ENCODE data around the gene CDH24. TPM values are rescaled to one million over a fixed set of nuclear protein-coding genes. Genes with fewer than 3 reads are reported as not detected.
A peak's percentile ranks its signal among the peaks of the same experiment; 100 is the strongest.

CDH24 gene
- total and polyA plus RNA-seq, 2 of the 13 experiments (the other 11 are each of a cell fraction or from before 2014, with no cell fraction given): 0.69 to 0.99 TPM

- TF ChIP-seq TFDP2 (CRISPR knock-in tag; IDR thresholded peaks at IDR 0.05) (no peak), IKZF4 (CRISPR knock-in tag; IDR thresholded peaks at IDR 0.05; ENCODE audit: borderline replicate concordance, low read depth, not compliant biosample characterization) (no peak), FIP1L1 (IDR thresholded peaks at IDR 0.05; ENCODE audit: borderline replicate concordance, insufficient read depth, low read depth, low read length) (no peak), MXD4 (CRISPR knock-in tag; IDR thresholded peaks at IDR 0.05) (no peak), MZF1 (CRISPR knock-in tag; IDR thresholded peaks at IDR 0.05; ENCODE audit: borderline replicate concordance) (no peak), SRSF4 (IDR thresholded peaks at IDR 0.05; ENCODE audit: low read depth, low read length, poor library complexity, severe bottlenecking) (no peak), ZNF430 (CRISPR knock-in tag; IDR thresholded peaks at IDR 0.05) (no peak), CREM (IDR thresholded peaks at IDR 0.05) (no peak), CREM (CRISPR knock-in tag; IDR thresholded peaks at IDR 0.05) (no peak), SNRNP70 (IDR thresholded peaks at IDR 0.05; ENCODE audit: low read depth, low read length) (no peak), ZNF570 (CRISPR knock-in tag; IDR thresholded peaks at IDR 0.05; ENCODE audit: borderline replicate concordance) (no peak), NKX3-1 (CRISPR knock-in tag; IDR thresholded peaks at IDR 0.05) (no peak), POLR2A (IDR thresholded peaks at IDR 0.05; ENCODE audit: insufficient read depth in 1 of 2, low read depth in 2 of 2, low read length in 2 of 2) (0 out of 4 replicates have a peak, but pooled peaks of 1 of the 2 experiments have one; percentile 34)
- TF ChIP-seq, protein P1, sequence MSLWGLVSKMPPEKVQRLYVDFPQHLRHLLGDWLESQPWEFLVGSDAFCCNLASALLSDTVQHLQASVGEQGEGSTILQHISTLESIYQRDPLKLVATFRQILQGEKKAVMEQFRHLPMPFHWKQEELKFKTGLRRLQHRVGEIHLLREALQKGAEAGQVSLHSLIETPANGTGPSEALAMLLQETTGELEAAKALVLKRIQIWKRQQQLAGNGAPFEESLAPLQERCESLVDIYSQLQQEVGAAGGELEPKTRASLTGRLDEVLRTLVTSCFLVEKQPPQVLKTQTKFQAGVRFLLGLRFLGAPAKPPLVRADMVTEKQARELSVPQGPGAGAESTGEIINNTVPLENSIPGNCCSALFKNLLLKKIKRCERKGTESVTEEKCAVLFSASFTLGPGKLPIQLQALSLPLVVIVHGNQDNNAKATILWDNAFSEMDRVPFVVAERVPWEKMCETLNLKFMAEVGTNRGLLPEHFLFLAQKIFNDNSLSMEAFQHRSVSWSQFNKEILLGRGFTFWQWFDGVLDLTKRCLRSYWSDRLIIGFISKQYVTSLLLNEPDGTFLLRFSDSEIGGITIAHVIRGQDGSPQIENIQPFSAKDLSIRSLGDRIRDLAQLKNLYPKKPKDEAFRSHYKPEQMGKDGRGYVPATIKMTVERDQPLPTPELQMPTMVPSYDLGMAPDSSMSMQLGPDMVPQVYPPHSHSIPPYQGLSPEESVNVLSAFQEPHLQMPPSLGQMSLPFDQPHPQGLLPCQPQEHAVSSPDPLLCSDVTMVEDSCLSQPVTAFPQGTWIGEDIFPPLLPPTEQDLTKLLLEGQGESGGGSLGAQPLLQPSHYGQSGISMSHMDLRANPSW (CRISPR knock-in tag; IDR thresholded peaks at IDR 0.05; ENCODE audit: borderline replicate concordance): no peak
- TF ChIP-seq, protein P2, sequence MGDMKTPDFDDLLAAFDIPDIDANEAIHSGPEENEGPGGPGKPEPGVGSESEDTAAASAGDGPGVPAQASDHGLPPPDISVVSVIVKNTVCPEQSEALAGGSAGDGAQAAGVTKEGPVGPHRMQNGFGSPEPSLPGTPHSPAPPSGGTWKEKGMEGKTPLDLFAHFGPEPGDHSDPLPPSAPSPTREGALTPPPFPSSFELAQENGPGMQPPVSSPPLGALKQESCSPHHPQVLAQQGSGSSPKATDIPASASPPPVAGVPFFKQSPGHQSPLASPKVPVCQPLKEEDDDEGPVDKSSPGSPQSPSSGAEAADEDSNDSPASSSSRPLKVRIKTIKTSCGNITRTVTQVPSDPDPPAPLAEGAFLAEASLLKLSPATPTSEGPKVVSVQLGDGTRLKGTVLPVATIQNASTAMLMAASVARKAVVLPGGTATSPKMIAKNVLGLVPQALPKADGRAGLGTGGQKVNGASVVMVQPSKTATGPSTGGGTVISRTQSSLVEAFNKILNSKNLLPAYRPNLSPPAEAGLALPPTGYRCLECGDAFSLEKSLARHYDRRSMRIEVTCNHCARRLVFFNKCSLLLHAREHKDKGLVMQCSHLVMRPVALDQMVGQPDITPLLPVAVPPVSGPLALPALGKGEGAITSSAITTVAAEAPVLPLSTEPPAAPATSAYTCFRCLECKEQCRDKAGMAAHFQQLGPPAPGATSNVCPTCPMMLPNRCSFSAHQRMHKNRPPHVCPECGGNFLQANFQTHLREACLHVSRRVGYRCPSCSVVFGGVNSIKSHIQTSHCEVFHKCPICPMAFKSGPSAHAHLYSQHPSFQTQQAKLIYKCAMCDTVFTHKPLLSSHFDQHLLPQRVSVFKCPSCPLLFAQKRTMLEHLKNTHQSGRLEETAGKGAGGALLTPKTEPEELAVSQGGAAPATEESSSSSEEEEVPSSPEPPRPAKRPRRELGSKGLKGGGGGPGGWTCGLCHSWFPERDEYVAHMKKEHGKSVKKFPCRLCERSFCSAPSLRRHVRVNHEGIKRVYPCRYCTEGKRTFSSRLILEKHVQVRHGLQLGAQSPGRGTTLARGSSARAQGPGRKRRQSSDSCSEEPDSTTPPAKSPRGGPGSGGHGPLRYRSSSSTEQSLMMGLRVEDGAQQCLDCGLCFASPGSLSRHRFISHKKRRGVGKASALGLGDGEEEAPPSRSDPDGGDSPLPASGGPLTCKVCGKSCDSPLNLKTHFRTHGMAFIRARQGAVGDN (CRISPR knock-in tag; IDR thresholded peaks at IDR 0.05): peak; percentile 38
- TF ChIP-seq, protein P3, sequence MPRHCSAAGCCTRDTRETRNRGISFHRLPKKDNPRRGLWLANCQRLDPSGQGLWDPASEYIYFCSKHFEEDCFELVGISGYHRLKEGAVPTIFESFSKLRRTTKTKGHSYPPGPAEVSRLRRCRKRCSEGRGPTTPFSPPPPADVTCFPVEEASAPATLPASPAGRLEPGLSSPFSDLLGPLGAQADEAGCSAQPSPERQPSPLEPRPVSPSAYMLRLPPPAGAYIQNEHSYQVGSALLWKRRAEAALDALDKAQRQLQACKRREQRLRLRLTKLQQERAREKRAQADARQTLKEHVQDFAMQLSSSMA (CRISPR knock-in tag; IDR thresholded peaks at IDR 0.05): 0 out of 2 replicates have a peak, but pooled peaks have one; percentile 51
Observed at GRCh38 chr14:23058654-23059504, 1.6 kb upstream of the CDH24 start (continued).
